ENCODE data around the gene ZSCAN22. TPM values are rescaled to one million over a fixed set of nuclear protein-coding genes. Genes with fewer than 3 reads are reported as not detected.

ZSCAN22 gene
- total and polyA plus RNA-seq, 2 of the 13 experiments (the other 11 are each of a cell fraction or from before 2014, with no cell fraction given) = 2.5 to 3.5 TPM

- no peaks in the 10 kb centered on the region for H3K27me3 ChIP-seq (ENCODE audit: control insufficient read depth in 1 of 2, insufficient read depth in 2 of 2, low read length in 2 of 2)
- peak overlapping the region; percentile 93 for H3K4me2 ChIP-seq (ENCODE audit: low read depth, low read length)
- BruUV-seq (replicated peaks) = no TSS peak
- intact Hi-C loops (cut with micrococcal nuclease; ENCODE audit: unreplicated experiment) = no loop called here
- no peaks in the 10 kb centered on the region for H3K9me3 ChIP-seq (ENCODE audit: low read length)
- no peaks in the 10 kb centered on the region for H3K79me2 ChIP-seq (ENCODE audit: insufficient read depth, low read length)
- H3K9ac ChIP-seq (ENCODE audit: insufficient read depth, low read depth, low read length) = peak overlapping the region; percentile 62; the same call in 1 of the 2 replicates
- peak; percentile 49 for ATAC-seq
- ChIA-PET CTCF (ENCODE audit: low intra/inter-chr PET ratio, low total read pairs) (no interaction called here), POLR2A (interaction anchor here (0.6 to 1.5 kb wide), 3 partner anchors 9 to 27 kb away, joined by 3 to 21 read pairs (median 4); partner anchors contain the start of genes ZNF497 and ZSCAN22)
- H3K27ac ChIP-seq (ENCODE audit: extremely low read length, insufficient read depth, low read length) = no peak overlapping the region
- 42% methylated on average over 15 of the region's 15 CpGs for WGBS (ENCODE audit: low lambda C conversion rate)
- DNase-seq (ENCODE audit: low spot score) = no peak
- no peaks in the 10 kb centered on the region for H3K36me3 ChIP-seq (replicated peaks in 1 of 2; ENCODE audit: control insufficient read depth in 1 of 2, insufficient read depth in 2 of 2, low read length in 2 of 2)
- in situ Hi-C loops (cut with HindIII; ENCODE audit: extremely low pct_ligation_motif_present, low pct_unique_long_range_greater_than_20kb) = no loop called here
- no peak for FAIRE-seq
- peaks cover 44% of the 10 kb centered on the region for H3K4me1 ChIP-seq (ENCODE audit: insufficient read depth, low read length)
- H4K20me1 ChIP-seq (ENCODE audit: insufficient read depth, low read length) = no peaks in the 10 kb centered on the region
- H3K4me3 ChIP-seq (replicated peaks in 1 of 3; ENCODE audit: insufficient read depth in 1 of 3, low read depth in 2 of 3, low read length in 3 of 3) = peak overlapping the region in 1 of 3 experiments; percentile 71; a peak in 1 of 6 replicates
- H2AFZ ChIP-seq (ENCODE audit: low read length) = no peak overlapping the region
- TF ChIP-seq KMT2B (CRISPR knock-in tag; IDR thresholded peaks at IDR 0.05) (no peak), ZBTB10 (CRISPR knock-in tag; IDR thresholded peaks at IDR 0.05; ENCODE audit: borderline replicate concordance) (0 out of 2 replicates have a peak, but pooled peaks have one; percentile 29), PHF20 (CRISPR knock-in tag; IDR thresholded peaks at IDR 0.05) (peak; percentile 52), SSRP1 (CRISPR knock-in tag; IDR thresholded peaks at IDR 0.05) (no peak; the same call in 1 of the 2 replicates), ZNF432 (CRISPR knock-in tag; IDR thresholded peaks at IDR 0.05; ENCODE audit: borderline replicate concordance) (0 out of 2 replicates have a peak, but pooled peaks have one; percentile 61), ZNF768 (CRISPR knock-in tag; IDR thresholded peaks at IDR 0.05) (no peak), ELF1 (CRISPR knock-in tag; IDR thresholded peaks at IDR 0.05) (peak; percentile 1; the same call in 1 of the 2 replicates), MED8 (CRISPR knock-in tag; IDR thresholded peaks at IDR 0.05; ENCODE audit: insufficient replicate concordance) (peak; percentile 20), HDAC6 (IDR thresholded peaks at IDR 0.05; ENCODE audit: low read depth, low read length) (no peak), ZNF563 (CRISPR knock-in tag; IDR thresholded peaks at IDR 0.05) (0 out of 2 replicates have a peak, but pooled peaks have one; percentile 5), ZBTB7A (CRISPR knock-in tag; IDR thresholded peaks at IDR 0.05) (no peak), AGO2 (optimal IDR thresholded peaks at IDR 0.05; ENCODE audit: low read depth, low read length) (peak; percentile 22), ZNF431 (CRISPR knock-in tag; IDR thresholded peaks at IDR 0.05; ENCODE audit: borderline replicate concordance, low read depth) (0 out of 2 replicates have a peak, but pooled peaks have one; percentile 57), ZNF891 (CRISPR knock-in tag; IDR thresholded peaks at IDR 0.05) (no peak), FOXJ3 (CRISPR knock-in tag; IDR thresholded peaks at IDR 0.05; ENCODE audit: borderline replicate concordance) (peak; percentile 61; the same call in 1 of the 2 replicates), ZBTB42 (CRISPR knock-in tag; IDR thresholded peaks at IDR 0.05) (no peak), TAF1 (CRISPR knock-in tag; IDR thresholded peaks at IDR 0.05) (no peak)
- TF ChIP-seq, protein P1, sequence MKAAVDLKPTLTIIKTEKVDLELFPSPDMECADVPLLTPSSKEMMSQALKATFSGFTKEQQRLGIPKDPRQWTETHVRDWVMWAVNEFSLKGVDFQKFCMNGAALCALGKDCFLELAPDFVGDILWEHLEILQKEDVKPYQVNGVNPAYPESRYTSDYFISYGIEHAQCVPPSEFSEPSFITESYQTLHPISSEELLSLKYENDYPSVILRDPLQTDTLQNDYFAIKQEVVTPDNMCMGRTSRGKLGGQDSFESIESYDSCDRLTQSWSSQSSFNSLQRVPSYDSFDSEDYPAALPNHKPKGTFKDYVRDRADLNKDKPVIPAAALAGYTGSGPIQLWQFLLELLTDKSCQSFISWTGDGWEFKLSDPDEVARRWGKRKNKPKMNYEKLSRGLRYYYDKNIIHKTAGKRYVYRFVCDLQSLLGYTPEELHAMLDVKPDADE (CRISPR knock-in tag; IDR thresholded peaks at IDR 0.05) = no peak
Observed at GRCh38 chr19:58353717-58354477, 27.1 kb downstream of the ZSCAN22 start.
